Stomach (tissue), 4 donors: ENCODE data around the gene VEPH1.

Experiments
- EP300 ChIP-seq: sonication (generic); formaldehyde crosslinking; IDR thresholded peaks from one replicate; pipeline ENCODE4 v1.6.1; 2017; ENCODE audit warnings: antibody characterized with exemption
- POLR2A ChIP-seq, 4 donors: fragments of 450-650 bp; IDR thresholded peaks; one replicate each; pipeline ENCODE4 v1.6.1; 2016; ENCODE audit warnings: antibody characterized with exemption in 4 of 4, control low read depth in 2 of 4, mild to moderate bottlenecking in 1 of 4, moderate library complexity in 1 of 4
- TF ChIP-seq, protein P1 (sequence below), 7 experiments: fragments of 450-650 bp in 4 of 7; fragments of 200-600 bp in 3 of 7; sonication (generic) in 3 of 7; IDR thresholded peaks; one replicate each; pipeline ENCODE4 v1.5.1; 2016 to 2019; ENCODE audit warnings: antibody characterized with exemption in 7 of 7, control low read depth in 2 of 7, mild to moderate bottlenecking in 1 of 7

DNA sequence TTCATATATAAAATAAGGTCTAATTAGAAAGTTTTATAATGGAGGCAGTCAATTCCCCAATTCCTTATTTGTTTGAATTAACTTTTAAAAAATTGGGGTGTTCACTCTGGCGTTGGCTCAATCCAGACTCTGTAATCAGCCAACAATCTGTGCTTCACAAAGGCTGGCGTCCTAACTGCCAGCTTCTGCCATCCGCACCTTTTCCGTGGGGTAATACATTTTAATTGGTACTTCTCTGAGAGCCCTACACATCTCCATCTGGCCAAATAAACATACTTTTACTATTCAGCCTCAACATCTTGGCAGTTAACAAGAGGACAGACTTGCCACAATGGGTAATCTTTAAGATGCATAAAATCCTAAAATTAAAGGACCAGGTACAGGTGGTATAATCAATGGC, 218.1 kb downstream of the VEPH1 start:
- TF ChIP-seq, protein P1, sequence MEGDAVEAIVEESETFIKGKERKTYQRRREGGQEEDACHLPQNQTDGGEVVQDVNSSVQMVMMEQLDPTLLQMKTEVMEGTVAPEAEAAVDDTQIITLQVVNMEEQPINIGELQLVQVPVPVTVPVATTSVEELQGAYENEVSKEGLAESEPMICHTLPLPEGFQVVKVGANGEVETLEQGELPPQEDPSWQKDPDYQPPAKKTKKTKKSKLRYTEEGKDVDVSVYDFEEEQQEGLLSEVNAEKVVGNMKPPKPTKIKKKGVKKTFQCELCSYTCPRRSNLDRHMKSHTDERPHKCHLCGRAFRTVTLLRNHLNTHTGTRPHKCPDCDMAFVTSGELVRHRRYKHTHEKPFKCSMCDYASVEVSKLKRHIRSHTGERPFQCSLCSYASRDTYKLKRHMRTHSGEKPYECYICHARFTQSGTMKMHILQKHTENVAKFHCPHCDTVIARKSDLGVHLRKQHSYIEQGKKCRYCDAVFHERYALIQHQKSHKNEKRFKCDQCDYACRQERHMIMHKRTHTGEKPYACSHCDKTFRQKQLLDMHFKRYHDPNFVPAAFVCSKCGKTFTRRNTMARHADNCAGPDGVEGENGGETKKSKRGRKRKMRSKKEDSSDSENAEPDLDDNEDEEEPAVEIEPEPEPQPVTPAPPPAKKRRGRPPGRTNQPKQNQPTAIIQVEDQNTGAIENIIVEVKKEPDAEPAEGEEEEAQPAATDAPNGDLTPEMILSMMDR (IDR thresholded peaks at IDR 0.05) = no peak
- no peak for TF ChIP-seq EP300
- no peak for TF ChIP-seq POLR2A (IDR thresholded peaks at IDR 0.05)
